ENCODE results near the gene CLSTN2.

GRCh38 chr3:140493271-140493670 is 558.3 kb downstream of the CLSTN2 start:
- TF ChIP-seq CTCF (conservative IDR thresholded peaks at IDR 0.05; ENCODE audit: low read depth, low read length): no peak
- TF ChIP-seq EZH2 (IDR thresholded peaks at IDR 0.05; ENCODE audit: low read length, unreplicated experiment): no peak
- no peak for TF ChIP-seq EZH2phosphoT487 (IDR thresholded peaks at IDR 0.05; ENCODE audit: borderline replicate concordance, low read length)

All from PC-3 (cell line).